IPS-NIHi11 (cell line): ENCODE measurements around the gene USP20.
"Not testable (repeated sequence)": the region's sequence is repeated elsewhere in the genome, so short reads cannot be mapped to it uniquely, and the experiment has no call there.

Experiments used
- DNase-seq: peaks from one replicate; pipeline ENCODE4 v3.0.0; 2012; ENCODE audit warnings: mixed read lengths, low spot score

The USP20 gene

GRCh38 chr9:129890718-129891299, 55.6 kb downstream of the USP20 start:
- DNase-seq = not testable (repeated sequence)

- DNase-seq = no peak
Observed at GRCh38 chr9:129891569-129891968, 56.3 kb downstream of the USP20 start.

GRCh38 chr9:129894120-129894823, 59.0 kb downstream of the USP20 start:
- DNase-seq = no peak

GRCh38 chr9:129895376-129896268, 60.4 kb downstream of the USP20 start:
- no peak for DNase-seq

- no peak for DNase-seq
Observed at GRCh38 chr9:129897263-129897662, 62.0 kb downstream of the USP20 start.

GRCh38 chr9:129898185-129898584, 62.9 kb downstream of the USP20 start:
- DNase-seq = peak; percentile 55

GRCh38 chr9:129899620-129900019, 64.4 kb downstream of the USP20 start:
- DNase-seq = no peak

GRCh38 chr9:129900263-129901027, 65.2 kb downstream of the USP20 start:
- no peak for DNase-seq

- no peak for DNase-seq
Observed at GRCh38 chr9:129901993-129902739, 66.9 kb downstream of the USP20 start.

GRCh38 chr9:129902740-129903134, 67.5 kb downstream of the USP20 start:
- no peak for DNase-seq

- DNase-seq = no peak
Observed at GRCh38 chr9:129904734-129905133, 69.5 kb downstream of the USP20 start.

- DNase-seq = no peak
Observed at GRCh38 chr9:129906298-129906697, 71.0 kb downstream of the USP20 start.

GRCh38 chr9:129907201-129907600, 71.9 kb downstream of the USP20 start:
- DNase-seq = no peak

GRCh38 chr9:129908906-129909305, 73.6 kb downstream of the USP20 start:
- DNase-seq = no peak

- DNase-seq = no peak
Observed at GRCh38 chr9:129909851-129910250, 74.6 kb downstream of the USP20 start.

GRCh38 chr9:129910628-129911567, 75.6 kb downstream of the USP20 start:
- no peak for DNase-seq

- DNase-seq = no peak
Observed at GRCh38 chr9:129914051-129914450, 78.8 kb downstream of the USP20 start.

- DNase-seq = no peak
Observed at GRCh38 chr9:129916707-129917106, 81.4 kb downstream of the USP20 start.

GRCh38 chr9:129918296-129918950, 83.2 kb downstream of the USP20 start:
- DNase-seq = no peak

GRCh38 chr9:129919277-129919676, 84.0 kb downstream of the USP20 start:
- no peak for DNase-seq
